Bronchial epithelial cell (primary cell): Measurements from ENCODE around the gene ZNF438. TPM values are rescaled to one million over a fixed set of nuclear protein-coding genes. Genes with fewer than 3 reads are reported as not detected.

Experiments used
- DNase-seq: peaks from one replicate; pipeline ENCODE4 v3.0.0-alpha.2; 2010; ENCODE audit warnings: low read depth
- FAIRE-seq: peaks from 2 replicates; lab custom pipeline; 2011; peaks lifted over from hg19 to GRCh38; lab: Jason Lieb, UNC
- H3K27me3 ChIP-seq: 2 replicates; pipeline ENCODE4 v1.5.1; 2011; ENCODE audit warnings: low read length; ENCODE audit not compliant: control insufficient read depth, insufficient read depth
- H3K36me3 ChIP-seq: 2 replicates; pipeline ENCODE4 v1.5.1; 2011; ENCODE audit warnings: low read length; ENCODE audit not compliant: control insufficient read depth, insufficient read depth
- H3K4me3 ChIP-seq: 2 replicates; pipeline ENCODE4 v1.5.1; 2011; ENCODE audit warnings: mild to moderate bottlenecking, low read depth, low read length, control low read depth
- CTCF ChIP-seq: IDR thresholded peaks from 2 replicates; pipeline ENCODE4 v1.5.1; 2011; ENCODE audit warnings: mild to moderate bottlenecking, moderate library complexity, low read length, control low read depth, inconsistent platforms; ENCODE audit not compliant: insufficient read depth, severe bottlenecking
- total RNA-seq: library from RNA; depleted of rRNA; stranded (reverse); fragments of >200 nt; gene quantifications from 2 replicates; pipeline ENCODE4 v1.2.1, GENCODE V29; 2014

ZNF438 gene
- total RNA-seq, 1 donor from 2014 or later = 0.79 TPM

- H3K36me3 ChIP-seq = no peaks in the 10 kb centered on the region
- H3K27me3 ChIP-seq = no peaks in the 10 kb centered on the region
- TF ChIP-seq CTCF = no peak
- peak; percentile 89 for FAIRE-seq
- no peak overlapping the region for H3K4me3 ChIP-seq
- no peak for DNase-seq
Measured at GRCh38 chr10:30992681-30993080, 39.0 kb downstream of the ZNF438 start.

- no peaks in the 10 kb centered on the region for H3K36me3 ChIP-seq
- H3K4me3 ChIP-seq = no peak overlapping the region
- FAIRE-seq = no peak
- DNase-seq = no peak
- TF ChIP-seq CTCF = no peak
- no peaks in the 10 kb centered on the region for H3K27me3 ChIP-seq
Measured at GRCh38 chr10:30991647-30992011, 40.0 kb downstream of the ZNF438 start.

GRCh38 chr10:30990971-30991646 lies 40.6 kb downstream of the ZNF438 start:
- FAIRE-seq (no peak), DNase-seq (no peak)
- no peaks in the 10 kb centered on the region for H3K36me3 ChIP-seq
- no peaks in the 10 kb centered on the region for H3K27me3 ChIP-seq
- no peak for TF ChIP-seq CTCF
- no peak overlapping the region for H3K4me3 ChIP-seq

- Histone ChIP-seq H3K4me3 (no peak overlapping the region), H3K27me3 (no peaks in the 10 kb centered on the region), H3K36me3 (no peaks in the 10 kb centered on the region)
- no peak for TF ChIP-seq CTCF
- no peak for DNase-seq
- no peak for FAIRE-seq
Measured at GRCh38 chr10:30990351-30990750, 41.3 kb downstream of the ZNF438 start.

GRCh38 chr10:30988831-30989435 lies 42.7 kb downstream of the ZNF438 start:
- Histone ChIP-seq H3K4me3 (no peak overlapping the region), H3K36me3 (no peaks in the 10 kb centered on the region), H3K27me3 (no peaks in the 10 kb centered on the region)
- DNase-seq (no peak), FAIRE-seq (no peak)
- no peak for TF ChIP-seq CTCF
